ENCODE data around the gene HDAC9.

- TF ChIP-seq CTCF (conservative IDR thresholded peaks at IDR 0.05; ENCODE audit: low read length): no peak
- no peak for TF ChIP-seq EZH2phosphoT487 (IDR thresholded peaks at IDR 0.05; ENCODE audit: borderline replicate concordance)
Measured at GRCh38 chr7:18958627-18959026, 463.1 kb downstream of the HDAC9 start.

Measured in Loucy (cell line).